Measurements from ENCODE around the gene LBX2.
"Not testable (repeated sequence)": the region's sequence is repeated elsewhere in the genome, so short reads cannot be mapped to it uniquely, and the experiment has no call there.

The LBX2 gene

GRCh38 chr2:74472086-74472944, 27.1 kb downstream of the LBX2 start, which contains the start of gene MRPL53:
TSS of gene MRPL53 (minus strand) at chr2:74472680. CDS start at chr2:74472660, 20 bp downstream.
- TF ChIP-seq CTCF (IDR thresholded peaks at IDR 0.05; ENCODE audit: low read depth, low read length) = no peak
- H3K4me3 ChIP-seq (ENCODE audit: low read depth, low read length) = peak within 1 kb of the TSS; percentile 74

DNA sequence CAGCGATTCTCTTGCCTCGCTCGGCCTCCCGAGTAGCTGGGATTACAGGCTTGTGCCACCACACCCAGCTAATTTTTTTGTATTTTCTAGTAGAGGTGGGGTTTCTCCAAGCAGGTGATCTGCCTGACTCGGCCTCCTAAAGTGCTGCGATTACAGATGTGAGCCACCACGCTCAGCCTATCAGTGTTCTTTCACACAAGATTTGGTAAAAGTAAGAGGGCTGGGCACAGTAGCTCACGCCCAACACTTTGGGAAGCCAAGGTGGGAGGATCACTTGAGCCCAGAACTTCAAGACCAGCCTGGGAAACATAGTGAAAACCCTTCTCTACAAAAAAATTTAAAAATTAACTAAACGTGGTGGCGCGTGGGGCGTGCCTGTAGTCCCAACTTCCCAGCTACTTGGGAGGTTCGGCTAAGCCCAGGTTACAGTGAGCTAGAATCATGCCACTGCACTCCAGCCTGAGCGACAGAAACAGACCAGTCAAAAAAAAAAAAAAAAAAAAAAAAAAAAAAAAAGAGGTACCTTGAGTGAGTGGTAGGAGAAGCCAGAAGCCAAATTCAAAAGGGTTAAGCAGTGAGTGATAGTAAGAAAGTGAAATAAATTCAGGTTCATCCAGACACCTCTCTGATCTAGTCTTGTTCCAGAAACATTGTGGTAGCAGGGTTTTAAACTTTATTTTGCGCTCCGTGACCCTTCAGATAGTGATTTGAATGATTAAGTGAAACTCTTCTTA, 27.9 kb downstream of the LBX2 start:
- peak overlapping the region; percentile 74 for H3K4me3 ChIP-seq (ENCODE audit: low read depth, low read length)
- TF ChIP-seq CTCF (IDR thresholded peaks at IDR 0.05; ENCODE audit: low read depth, low read length) = no peak

DNA sequence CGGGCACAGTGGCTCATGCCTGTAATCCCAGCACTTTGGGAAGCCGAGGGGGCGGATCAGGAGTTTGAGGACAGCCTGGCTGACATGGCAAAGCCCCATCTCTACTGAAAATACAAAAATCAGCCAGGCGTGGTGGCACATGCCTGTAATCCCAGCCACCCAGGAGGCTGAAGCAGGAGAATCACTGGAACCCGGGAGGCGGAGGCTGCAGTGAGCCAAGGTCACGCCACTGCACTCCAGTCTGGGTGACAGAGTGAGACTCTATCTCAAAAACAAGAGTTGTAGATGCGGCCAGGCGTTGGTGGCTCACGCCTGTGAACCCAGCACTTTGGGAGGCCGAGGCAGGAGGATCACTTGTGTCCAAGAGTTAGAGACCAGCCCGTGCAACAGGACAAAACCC, 28.7 kb downstream of the LBX2 start:
- H3K4me3 ChIP-seq (ENCODE audit: low read depth, low read length) = not testable (repeated sequence)

DNA sequence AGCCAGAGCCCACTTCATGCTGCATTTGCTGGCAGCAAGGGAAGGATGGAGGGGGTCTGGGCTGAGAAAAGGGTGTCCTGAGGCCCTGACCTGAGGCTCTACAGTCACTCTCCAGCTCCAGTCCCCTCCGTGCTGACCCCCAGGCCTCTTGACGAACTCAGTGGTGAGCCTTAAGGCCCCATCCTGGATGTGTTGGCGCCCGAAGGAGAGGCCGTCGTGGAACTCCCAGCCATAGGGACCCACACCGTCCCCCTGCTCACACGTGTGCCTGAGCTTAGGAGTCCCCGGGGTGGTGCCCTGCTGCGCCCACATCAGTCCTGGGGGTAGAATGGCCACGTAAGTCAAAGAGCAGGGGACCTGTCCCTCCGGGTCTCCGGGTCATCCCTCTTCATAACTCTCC, 35.0 kb downstream of the LBX2 start:
- no peak for TF ChIP-seq CTCF (IDR thresholded peaks at IDR 0.05; ENCODE audit: low read depth, low read length)
- H3K4me3 ChIP-seq (ENCODE audit: low read depth, low read length) = peak overlapping the region; percentile 88

DNA sequence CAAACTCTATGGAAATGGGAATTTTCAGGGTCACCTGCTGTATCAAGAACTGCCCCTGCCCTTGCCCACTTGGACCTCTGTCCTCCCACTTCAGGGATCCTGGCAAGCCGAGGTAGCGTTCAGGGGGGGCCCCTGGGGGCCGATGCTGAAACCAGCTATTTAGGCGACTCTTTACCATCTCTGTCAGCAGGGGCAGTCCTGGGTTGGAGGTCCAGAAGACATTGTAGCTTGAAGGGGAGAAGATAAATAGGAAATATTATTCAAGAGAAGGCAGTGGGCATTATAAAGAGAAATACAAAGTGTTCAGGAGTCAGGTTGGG, 36.7 kb downstream of the LBX2 start:
- no peak overlapping the region for H3K4me3 ChIP-seq (ENCODE audit: low read depth, low read length)
- no peak for TF ChIP-seq CTCF (IDR thresholded peaks at IDR 0.05; ENCODE audit: low read depth, low read length)

DNA sequence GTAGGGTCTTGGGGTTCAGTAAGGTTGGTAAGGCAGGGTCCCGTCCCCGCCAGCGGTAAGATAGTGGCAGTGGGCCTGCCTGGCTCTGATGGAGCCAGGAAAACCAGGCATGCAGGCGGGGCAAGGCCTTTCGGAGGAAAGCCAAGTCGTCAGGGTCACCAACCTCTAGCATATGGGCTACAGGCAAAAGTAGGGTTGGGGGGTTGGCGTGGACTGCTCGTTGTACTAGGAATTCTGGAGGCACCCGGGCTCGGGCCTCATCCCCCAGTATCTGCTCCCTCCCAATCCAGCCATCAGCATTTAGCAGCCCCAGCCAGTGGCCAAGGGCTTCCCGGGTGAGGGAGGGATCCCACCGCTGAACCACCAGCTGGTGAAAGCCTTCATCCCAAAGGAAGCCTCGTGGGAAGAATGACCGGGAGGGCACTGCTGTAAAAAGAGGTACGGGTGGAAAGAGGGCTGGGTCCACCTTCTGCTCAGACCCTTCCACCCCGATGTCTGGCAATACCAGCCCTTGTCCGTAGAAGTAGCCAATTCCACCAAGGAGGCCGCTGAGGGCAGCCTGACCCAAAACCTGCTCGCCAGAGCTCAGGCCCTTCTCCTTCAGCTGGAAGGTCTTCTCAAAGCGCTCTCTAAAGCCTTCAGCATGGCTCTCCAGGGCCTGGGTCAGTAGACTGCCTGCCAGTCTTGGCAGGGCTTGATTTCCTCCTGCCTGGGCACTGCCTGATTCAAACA, 37.2 kb downstream of the LBX2 start:
- H3K4me3 ChIP-seq (ENCODE audit: low read depth, low read length) = no peak overlapping the region
- no peak for TF ChIP-seq CTCF (IDR thresholded peaks at IDR 0.05; ENCODE audit: low read depth, low read length)

GRCh38 chr2:74461187-74462053, 38.0 kb downstream of the LBX2 start:
- no peak for TF ChIP-seq CTCF (IDR thresholded peaks at IDR 0.05; ENCODE audit: low read depth, low read length)
- no peak overlapping the region for H3K4me3 ChIP-seq (ENCODE audit: low read depth, low read length)

DNA sequence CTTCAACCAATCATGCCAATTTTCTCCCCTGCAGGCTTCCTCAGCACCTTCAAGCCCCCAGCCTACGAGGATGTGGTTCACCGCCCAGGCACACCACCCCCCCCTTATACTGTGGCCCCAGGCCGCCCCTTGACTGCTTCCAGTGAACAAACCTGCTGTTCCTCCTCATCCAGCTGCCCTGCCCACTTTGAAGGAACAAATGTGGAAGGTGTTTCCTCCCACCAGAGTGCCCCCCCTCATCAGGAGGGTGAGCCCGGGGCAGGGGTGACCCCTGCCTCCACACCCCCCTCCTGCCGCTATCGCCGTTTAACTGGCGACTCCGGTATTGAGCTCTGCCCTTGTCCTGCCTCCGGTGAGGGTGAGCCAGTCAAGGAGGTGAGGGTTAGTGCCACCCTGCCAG, 39.2 kb downstream of the LBX2 start:
- not testable (repeated sequence) for H3K4me3 ChIP-seq (ENCODE audit: low read depth, low read length)

GRCh38 chr2:74459503-74460118, 39.8 kb downstream of the LBX2 start:
- H3K4me3 ChIP-seq (ENCODE audit: low read depth, low read length) = peak overlapping the region; percentile 79
